Neural crest cell (in vitro differentiated cells): ENCODE results near the gene TMEM14C. TPM values are rescaled to one million over a fixed set of nuclear protein-coding genes. Genes with fewer than 3 reads are reported as not detected.

Source experiments
- DNase-seq: peaks from one replicate; pipeline ENCODE4 v3.0.0; 2021; ENCODE audit warnings: low read depth, mixed read lengths, low spot score
- H3K27ac Mint-ChIP-seq: one replicate; pipeline ENCODE4 v1.8.0; 2021; ENCODE audit warnings: mild to moderate bottlenecking, mixed read lengths; ENCODE audit not compliant: unreplicated experiment
- H3K27me3 Mint-ChIP-seq: 2 replicates; pipeline ENCODE4 v1.8.0; 2021; ENCODE audit warnings: low read depth, mild to moderate bottlenecking, mixed read lengths
- H3K36me3 Mint-ChIP-seq: 2 replicates; pipeline ENCODE4 v1.8.0; 2021; ENCODE audit warnings: low read depth, mild to moderate bottlenecking, mixed read lengths
- H3K4me1 Mint-ChIP-seq: 2 replicates; pipeline ENCODE4 v1.8.0; 2021; ENCODE audit warnings: mixed read lengths
- H3K4me3 Mint-ChIP-seq: one replicate; pipeline ENCODE4 v1.8.0; 2021; ENCODE audit warnings: mild to moderate bottlenecking, mixed read lengths
- H3K9me3 Mint-ChIP-seq: 2 replicates; pipeline ENCODE4 v1.8.0; 2021; ENCODE audit warnings: mixed read lengths
- total RNA-seq: library from RNA; stranded (reverse); gene quantifications from 2 replicates; pipeline ENCODE4 v1.2.1, GENCODE V29; 2021
- TF ChIP-seq, protein P1 (sequence below): fragments of 200-600 bp; sonication (generic); conservative IDR thresholded peaks from 2 replicates; pipeline ENCODE4 v1.5.0; 2021; ENCODE audit warnings: antibody characterized with exemption, mild to moderate bottlenecking

The TMEM14C gene
- total RNA-seq, 1 donor from 2014 or later = 90.5 TPM

DNA sequence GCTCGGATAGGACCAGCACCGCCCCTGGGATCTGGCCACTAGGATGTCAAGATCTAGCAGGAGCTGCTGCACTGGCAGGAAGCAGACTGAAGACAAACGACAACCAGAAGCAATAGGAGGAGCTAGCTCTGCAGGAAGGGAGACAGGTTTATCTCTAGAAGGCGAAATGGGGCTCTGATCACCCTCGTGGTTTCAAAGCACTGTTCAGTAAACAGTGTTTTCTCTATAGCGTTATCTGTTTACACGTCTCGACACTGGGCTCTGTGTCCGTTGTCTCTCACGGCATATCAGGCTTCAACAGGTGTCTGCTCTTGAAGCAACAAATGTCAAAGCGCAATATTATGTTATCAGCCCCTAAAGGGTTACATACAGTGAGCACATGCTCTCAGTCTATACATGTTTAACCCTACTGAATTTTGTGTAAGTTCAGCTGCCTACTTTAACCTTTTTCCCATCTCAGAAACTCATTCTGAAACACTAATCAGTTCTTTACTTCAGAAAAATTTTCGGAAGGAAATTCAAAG lies 48.6 kb downstream of the TMEM14C start:
- H3K27ac Mint-ChIP-seq = no peak overlapping the region
- H3K36me3 Mint-ChIP-seq = peaks cover 11% of the 10 kb centered on the region
- no peaks in the 10 kb centered on the region for H3K9me3 Mint-ChIP-seq
- H3K4me1 Mint-ChIP-seq = peaks cover 2% of the 10 kb centered on the region
- H3K27me3 Mint-ChIP-seq = no peaks in the 10 kb centered on the region
- no peak for DNase-seq
- TF ChIP-seq, protein P1, sequence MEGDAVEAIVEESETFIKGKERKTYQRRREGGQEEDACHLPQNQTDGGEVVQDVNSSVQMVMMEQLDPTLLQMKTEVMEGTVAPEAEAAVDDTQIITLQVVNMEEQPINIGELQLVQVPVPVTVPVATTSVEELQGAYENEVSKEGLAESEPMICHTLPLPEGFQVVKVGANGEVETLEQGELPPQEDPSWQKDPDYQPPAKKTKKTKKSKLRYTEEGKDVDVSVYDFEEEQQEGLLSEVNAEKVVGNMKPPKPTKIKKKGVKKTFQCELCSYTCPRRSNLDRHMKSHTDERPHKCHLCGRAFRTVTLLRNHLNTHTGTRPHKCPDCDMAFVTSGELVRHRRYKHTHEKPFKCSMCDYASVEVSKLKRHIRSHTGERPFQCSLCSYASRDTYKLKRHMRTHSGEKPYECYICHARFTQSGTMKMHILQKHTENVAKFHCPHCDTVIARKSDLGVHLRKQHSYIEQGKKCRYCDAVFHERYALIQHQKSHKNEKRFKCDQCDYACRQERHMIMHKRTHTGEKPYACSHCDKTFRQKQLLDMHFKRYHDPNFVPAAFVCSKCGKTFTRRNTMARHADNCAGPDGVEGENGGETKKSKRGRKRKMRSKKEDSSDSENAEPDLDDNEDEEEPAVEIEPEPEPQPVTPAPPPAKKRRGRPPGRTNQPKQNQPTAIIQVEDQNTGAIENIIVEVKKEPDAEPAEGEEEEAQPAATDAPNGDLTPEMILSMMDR = no peak
- H3K4me3 Mint-ChIP-seq = no peak overlapping the region

DNA sequence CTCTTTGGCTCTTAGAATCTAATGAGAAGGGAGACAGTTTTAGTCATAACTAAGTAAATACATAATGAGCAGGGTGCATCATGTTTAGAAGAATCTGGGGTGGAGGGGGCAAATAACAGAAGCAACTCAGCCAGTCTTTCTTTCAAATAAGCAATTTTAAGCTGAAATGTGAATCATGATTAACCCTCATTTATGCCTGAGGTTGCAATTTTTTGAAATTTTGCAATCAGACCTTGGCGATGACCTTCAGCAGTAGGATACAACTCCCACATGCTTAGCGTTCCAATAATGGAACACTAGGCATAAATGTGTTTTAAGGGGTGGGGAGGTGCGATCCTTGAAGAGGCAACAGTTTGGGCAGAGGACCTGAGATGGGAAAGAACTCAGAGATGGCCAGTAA lies 55.4 kb downstream of the TMEM14C start:
- Mint-ChIP-seq H3K4me1 (no peaks in the 10 kb centered on the region), H3K27ac (no peak overlapping the region)

DNA sequence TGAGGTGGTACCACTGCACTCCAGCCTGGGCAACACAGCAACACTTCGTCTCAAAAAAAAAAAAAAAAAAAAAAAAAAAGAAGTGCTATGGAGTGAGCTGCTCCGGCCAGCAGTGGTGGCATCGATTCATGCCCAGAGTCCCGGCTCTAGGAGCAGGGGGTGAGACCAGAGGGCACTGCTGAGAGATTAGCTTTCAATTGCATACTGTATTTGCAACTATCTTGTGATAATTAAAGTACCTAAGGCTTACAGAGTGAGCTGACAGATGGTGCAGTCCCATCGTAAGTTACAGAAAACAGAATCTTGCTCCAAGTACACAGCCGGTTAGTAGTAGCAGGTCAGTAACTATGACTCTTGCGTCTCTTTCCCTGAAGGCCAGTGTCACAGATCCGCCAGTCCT lies 56.2 kb downstream of the TMEM14C start:
- no peaks in the 10 kb centered on the region for H3K27me3 Mint-ChIP-seq
- TF ChIP-seq, protein P1 = no peak
- no peak overlapping the region for H3K27ac Mint-ChIP-seq
- H3K9me3 Mint-ChIP-seq = no peaks in the 10 kb centered on the region
- no peak for DNase-seq
- H3K4me3 Mint-ChIP-seq = no peak overlapping the region
- H3K36me3 Mint-ChIP-seq = peaks cover 14% of the 10 kb centered on the region
- no peaks in the 10 kb centered on the region for H3K4me1 Mint-ChIP-seq

More for the DNA sequence above, 55.4 kb downstream of the TMEM14C start:
- Mint-ChIP-seq H3K27me3 (no peaks in the 10 kb centered on the region), H3K36me3 (peaks cover 14% of the 10 kb centered on the region), H3K4me3 (no peak overlapping the region), H3K9me3 (no peaks in the 10 kb centered on the region)
- no peak for DNase-seq
- TF ChIP-seq, protein P1 = no peak

Other genes starting within 250 kb of the TMEM14C start
- gene GCNT2, start 201.7 kb upstream of the TMEM14C start, total RNA-seq = 5.3 and 6.4 TPM in 2 replicates
- 5.3 and 8.2 TPM in 2 replicates for gene C6orf52, start 28.5 kb upstream of the TMEM14C start, total RNA-seq
- gene PAK1IP1, start 28.1 kb upstream of the TMEM14C start, total RNA-seq = 21.6 and 25.4 TPM in 2 replicates
- gene TMEM14B, start 24.7 kb downstream of the TMEM14C start, total RNA-seq = 80.8 and 81.5 TPM in 2 replicates
- 0.93 and 1.1 TPM in 2 replicates for gene MAK, start 115.5 kb downstream of the TMEM14C start, total RNA-seq
- not detected in 2 replicates for gene GCM2, start 159.0 kb downstream of the TMEM14C start, total RNA-seq
- gene SYCP2L, start 164.0 kb downstream of the TMEM14C start, total RNA-seq = 5.6 and 9.9 TPM in 2 replicates